HUES6 (cell line): ENCODE results near the gene RFX7.
"Not testable (repeated sequence)": the region's sequence is repeated elsewhere in the genome, so short reads cannot be mapped to it uniquely, and the experiment has no call there.

ENCODE experiments used
- H3K27ac ChIP-seq: 2 replicates; pipeline ENCODE4 v1.7.0; 2013; ENCODE audit warnings: low read depth, mild to moderate bottlenecking, low read length, inconsistent platforms
- H3K27me3 ChIP-seq: 2 replicates; pipeline ENCODE4 v1.6.1; 2013; ENCODE audit warnings: low read length; ENCODE audit not compliant: control insufficient read depth, insufficient read depth
- H3K36me3 ChIP-seq: 2 replicates; pipeline ENCODE4 v1.6.1; 2013; ENCODE audit warnings: low read length; ENCODE audit not compliant: control insufficient read depth, insufficient read depth
- H3K4me1 ChIP-seq: 2 replicates; pipeline ENCODE4 v1.6.1; 2013; ENCODE audit warnings: low read length; ENCODE audit not compliant: control insufficient read depth, insufficient read depth
- H3K4me3 ChIP-seq: 2 replicates; pipeline ENCODE4 v1.5.1; 2013; ENCODE audit warnings: low read depth, low read length
- H3K9ac ChIP-seq: one replicate; pipeline ENCODE4 v1.6.1; 2013; ENCODE audit warnings: mild to moderate bottlenecking, low read length
- H3K9me3 ChIP-seq: 2 replicates; pipeline ENCODE4 v1.6.1; 2013; ENCODE audit warnings: low read depth, low read length; ENCODE audit not compliant: control insufficient read depth, insufficient read depth

Gene RFX7

DNA sequence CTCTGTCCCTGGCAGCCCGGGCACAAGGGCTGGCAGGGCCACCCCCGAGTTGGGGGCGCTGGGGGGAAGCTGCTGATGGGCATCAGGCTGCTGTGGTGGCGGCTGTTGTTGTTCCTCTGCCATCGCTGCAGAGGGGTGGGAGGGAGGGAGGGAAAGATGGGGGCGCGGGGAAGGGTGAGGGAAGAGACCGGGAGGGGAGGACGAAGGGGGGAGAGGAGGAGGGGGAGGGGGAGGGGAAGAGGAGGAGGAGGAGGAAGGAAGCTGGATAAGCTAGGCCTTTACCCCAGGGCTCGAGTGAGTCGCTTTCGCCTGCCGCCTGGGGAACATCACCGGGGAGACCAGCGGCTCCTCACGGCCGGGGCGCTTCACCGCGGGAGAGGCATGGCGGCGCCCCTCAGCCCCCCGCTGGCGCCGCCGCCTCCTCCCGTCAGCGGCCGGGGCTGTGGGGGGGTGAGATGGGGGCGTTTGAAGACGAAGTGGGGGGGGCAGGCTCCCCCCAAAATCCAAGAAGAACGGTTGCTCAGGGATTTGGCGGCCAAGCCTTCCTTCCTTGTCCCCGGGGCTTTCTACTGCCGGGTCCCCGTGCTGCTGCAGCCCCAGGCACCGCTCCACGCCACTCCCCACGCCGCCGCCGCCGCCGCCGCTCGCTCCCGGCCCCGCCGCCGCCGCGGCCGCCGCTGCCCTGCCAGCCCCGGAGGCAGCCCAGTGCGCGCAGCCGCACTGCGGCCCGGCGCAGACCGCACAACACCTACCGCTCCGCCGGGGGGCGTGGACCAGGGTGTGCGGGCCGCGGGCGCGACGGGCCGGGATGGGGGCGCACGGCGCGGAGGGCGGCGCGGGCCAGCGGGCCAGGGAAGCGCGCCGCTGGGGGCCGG is at the start of gene RFX7:
TSS of gene RFX7 (minus strand) at position 717 of the 875 bp plus-strand sequence. CDS start at position 123, 594 bp downstream.
- Histone ChIP-seq H3K36me3 (peaks cover 5% of the 10 kb centered on the region; the same call in 1 of the 2 replicates), H3K27me3 (no peaks in the 10 kb centered on the region), H3K4me1 (peaks cover 19% of the 10 kb centered on the region)

DNA sequence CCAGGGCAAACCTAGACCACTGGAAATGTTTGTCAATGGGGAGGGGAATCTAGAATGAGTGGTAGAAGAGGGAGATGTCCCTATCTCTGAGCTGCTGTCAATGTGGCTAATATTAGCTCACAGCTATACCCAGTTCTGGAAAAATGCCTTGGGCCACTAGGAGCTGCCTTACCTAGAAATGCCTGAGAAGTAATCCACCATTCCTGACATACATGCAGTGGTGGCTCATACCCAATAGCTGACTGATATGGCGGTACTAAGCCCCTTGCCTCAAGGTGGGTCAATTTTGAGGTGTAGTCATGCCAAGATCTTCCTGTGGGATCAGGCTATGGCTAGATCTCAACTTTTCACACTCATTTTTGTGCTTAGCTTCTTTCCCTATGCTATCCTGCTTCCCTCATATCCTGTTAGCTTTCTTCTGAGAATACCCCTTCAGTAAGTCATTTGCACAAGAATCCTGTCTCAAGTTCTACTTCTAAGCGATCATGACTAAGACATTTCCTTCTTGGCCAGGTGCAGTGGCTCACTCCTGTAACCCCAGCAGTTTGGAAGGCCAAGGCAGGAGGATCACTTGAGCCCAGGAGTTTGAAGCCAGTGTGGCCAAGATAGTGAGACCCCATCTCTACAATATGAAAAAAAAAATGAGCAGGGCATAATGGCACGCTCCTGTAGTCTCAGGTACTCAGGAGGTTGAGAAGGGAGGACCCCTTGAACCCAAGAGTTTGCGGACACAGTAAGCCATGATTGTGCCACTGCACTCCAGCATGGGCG is 49.1 kb upstream of the RFX7 start:
- H3K27ac ChIP-seq: no peak overlapping the region
- H3K9me3 ChIP-seq: 0 out of 2 replicates have a peak, but pooled peaks cover 5% of the 10 kb centered on the region
- no peaks in the 10 kb centered on the region for H3K27me3 ChIP-seq
- H3K4me1 ChIP-seq: no peaks in the 10 kb centered on the region
- no peaks in the 10 kb centered on the region for H3K36me3 ChIP-seq
- no peak overlapping the region for H3K4me3 ChIP-seq
- H3K9ac ChIP-seq: no peak overlapping the region

More for the DNA sequence above, at the start of gene RFX7:
- peak within 1 kb of the TSS; percentile 99 for H3K4me3 ChIP-seq
- peak within 1 kb of the TSS; percentile 80 for H3K9ac ChIP-seq
- no peaks in the 10 kb centered on the region for H3K9me3 ChIP-seq
- H3K27ac ChIP-seq: peak within 1 kb of the TSS; percentile 94

DNA sequence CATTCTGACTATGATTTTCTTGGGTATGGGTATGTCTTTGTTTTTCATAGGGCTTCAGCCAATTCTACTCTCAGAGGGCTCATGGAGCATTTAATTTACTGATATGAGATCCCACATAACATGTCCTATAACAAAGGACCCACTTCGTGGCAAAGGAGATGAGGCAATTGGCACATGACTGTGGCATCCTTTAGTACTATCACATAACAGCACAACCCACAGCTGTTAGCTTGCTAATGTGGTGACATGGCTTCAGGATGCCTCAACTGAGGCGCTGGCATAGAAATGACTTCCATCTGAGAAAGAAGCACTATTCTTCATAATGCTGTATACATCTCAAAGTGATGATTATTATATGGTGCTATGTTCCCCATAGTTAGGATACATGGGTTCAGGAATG is 48.1 kb upstream of the RFX7 start:
- H3K36me3 ChIP-seq: no peaks in the 10 kb centered on the region
- H3K4me1 ChIP-seq: no peaks in the 10 kb centered on the region
- no peaks in the 10 kb centered on the region for H3K27me3 ChIP-seq
- H3K4me3 ChIP-seq: no peak overlapping the region
- H3K27ac ChIP-seq: no peak overlapping the region
- H3K9me3 ChIP-seq: 0 out of 2 replicates have a peak, but pooled peaks cover 5% of the 10 kb centered on the region
- no peak overlapping the region for H3K9ac ChIP-seq

DNA sequence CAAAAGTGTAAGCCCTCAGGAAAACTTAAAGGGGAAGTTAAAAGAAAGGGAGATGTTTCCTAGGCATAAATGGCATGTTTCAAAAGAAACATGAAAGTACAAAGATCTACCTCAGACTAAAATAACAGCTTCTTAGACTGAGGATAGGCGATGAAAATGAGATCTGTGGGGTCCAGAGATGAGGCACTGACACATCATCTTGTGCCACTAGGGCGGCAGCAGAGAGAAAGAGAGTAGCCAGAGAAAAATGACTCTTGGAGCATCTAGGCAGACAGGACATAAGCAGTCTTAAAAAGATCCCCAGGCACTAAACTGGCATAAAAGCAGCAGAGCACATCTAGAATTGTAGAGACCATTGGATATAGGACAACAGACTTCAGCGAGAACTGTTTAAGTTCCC is 42.5 kb upstream of the RFX7 start:
- Histone ChIP-seq H3K9ac (no peak overlapping the region), H3K4me3 (no peak overlapping the region)

DNA sequence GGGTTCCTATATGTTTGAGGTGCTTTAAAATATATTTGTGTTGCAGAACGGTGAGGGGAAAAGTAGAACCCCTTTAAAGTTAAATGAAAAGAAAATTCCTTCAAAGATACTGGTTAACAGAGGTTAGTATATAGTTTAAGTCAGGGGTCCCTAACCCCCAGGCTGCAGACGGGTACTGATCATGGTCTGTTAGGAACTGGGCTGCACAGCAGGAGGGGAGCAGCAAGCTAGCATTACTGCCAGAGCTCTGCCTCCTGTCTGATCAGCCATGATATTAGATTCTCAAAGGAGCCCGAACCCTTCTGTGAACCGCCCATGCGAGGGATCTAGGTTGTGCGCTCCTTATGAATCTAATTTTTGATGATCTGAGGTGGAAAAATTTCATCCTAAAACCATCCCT is 37.5 kb upstream of the RFX7 start:
- H3K36me3 ChIP-seq: no peaks in the 10 kb centered on the region
- no peak overlapping the region for H3K9ac ChIP-seq
- H3K4me1 ChIP-seq: no peaks in the 10 kb centered on the region
- no peak overlapping the region for H3K27ac ChIP-seq
- peaks cover 4% of the 10 kb centered on the region; the same call in 1 of the 2 replicates for H3K27me3 ChIP-seq
- H3K4me3 ChIP-seq: no peak overlapping the region
- H3K9me3 ChIP-seq: no peaks in the 10 kb centered on the region

More for the DNA sequence above, 42.5 kb upstream of the RFX7 start:
- Histone ChIP-seq H3K27me3 (no peaks in the 10 kb centered on the region; the same call in 1 of the 2 replicates), H3K36me3 (no peaks in the 10 kb centered on the region), H3K4me1 (no peaks in the 10 kb centered on the region), H3K27ac (no peak overlapping the region), H3K9me3 (0 out of 2 replicates have a peak, but pooled peaks cover 5% of the 10 kb centered on the region)

DNA sequence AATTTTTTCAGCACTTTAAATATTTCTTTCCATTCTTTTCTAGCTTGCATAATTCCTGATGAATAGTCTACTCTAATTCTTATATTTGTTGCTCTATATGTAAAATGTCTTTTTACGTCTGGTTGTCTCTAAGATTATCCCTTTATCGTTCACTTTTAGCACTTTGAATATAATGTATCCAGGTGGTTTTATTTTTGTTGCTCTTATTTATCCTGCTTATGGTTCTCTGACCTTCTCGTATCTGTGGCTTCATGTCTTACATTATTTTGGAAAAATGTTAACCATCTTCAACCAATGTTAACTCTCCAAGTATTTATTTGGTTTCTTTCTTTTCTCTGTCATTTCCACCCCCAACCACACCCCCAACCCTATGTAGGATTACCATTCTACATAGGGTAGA is 30.0 kb upstream of the RFX7 start:
- H3K27me3 ChIP-seq: no peaks in the 10 kb centered on the region
- H3K9me3 ChIP-seq: peaks cover 3% of the 10 kb centered on the region; the same call in 1 of the 2 replicates
- H3K9ac ChIP-seq: no peak overlapping the region
- H3K36me3 ChIP-seq: no peaks in the 10 kb centered on the region
- H3K4me3 ChIP-seq: no peak overlapping the region
- H3K4me1 ChIP-seq: no peaks in the 10 kb centered on the region
- no peak overlapping the region for H3K27ac ChIP-seq

DNA sequence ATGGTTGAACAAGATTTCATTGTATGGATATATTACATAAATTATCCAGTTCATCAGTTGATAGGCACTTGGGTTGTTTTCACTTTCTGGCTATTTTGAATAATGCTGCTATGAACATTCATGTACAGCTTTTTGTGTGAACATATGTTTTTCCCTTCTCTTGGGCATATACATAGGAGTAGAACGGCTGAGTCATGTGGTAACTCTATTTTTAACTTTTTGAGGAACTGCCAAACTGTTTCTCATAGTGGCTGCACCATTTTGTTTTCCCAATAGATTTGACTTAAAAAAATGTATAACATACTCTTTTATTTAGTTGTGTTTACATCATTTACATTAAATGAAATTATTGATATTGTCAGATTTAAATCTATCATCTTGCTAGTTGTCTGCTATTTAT is 28.8 kb upstream of the RFX7 start:
- H3K9ac ChIP-seq: no peak overlapping the region
- no peaks in the 10 kb centered on the region for H3K36me3 ChIP-seq
- no peak overlapping the region for H3K27ac ChIP-seq
- H3K4me3 ChIP-seq: no peak overlapping the region
- no peaks in the 10 kb centered on the region for H3K4me1 ChIP-seq
- H3K27me3 ChIP-seq: no peaks in the 10 kb centered on the region
- H3K9me3 ChIP-seq: peaks cover 3% of the 10 kb centered on the region; the same call in 1 of the 2 replicates

DNA sequence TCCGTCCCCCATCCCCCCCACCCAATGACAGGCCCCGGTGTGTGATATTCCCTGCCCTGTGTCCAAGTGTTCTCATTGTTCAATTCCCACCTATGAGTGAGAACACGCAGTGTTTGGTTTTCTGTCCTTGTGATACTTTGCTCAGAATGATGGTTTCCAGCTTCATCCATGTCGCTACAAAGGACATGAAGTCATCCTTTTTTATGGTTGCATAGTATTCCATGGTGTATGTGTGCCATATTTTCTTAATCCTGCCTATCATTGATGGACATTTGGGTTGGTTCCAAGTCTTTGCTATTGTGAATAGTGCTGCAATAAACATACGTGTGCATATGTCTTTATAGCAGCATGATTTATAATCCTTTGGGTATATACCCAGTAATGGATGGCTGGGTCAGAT is 22.8 kb upstream of the RFX7 start:
- not testable (repeated sequence) for H3K27ac ChIP-seq, H3K9ac ChIP-seq, H3K4me1 ChIP-seq, H3K27me3 ChIP-seq, H3K36me3 ChIP-seq, H3K9me3 ChIP-seq, H3K4me3 ChIP-seq

DNA sequence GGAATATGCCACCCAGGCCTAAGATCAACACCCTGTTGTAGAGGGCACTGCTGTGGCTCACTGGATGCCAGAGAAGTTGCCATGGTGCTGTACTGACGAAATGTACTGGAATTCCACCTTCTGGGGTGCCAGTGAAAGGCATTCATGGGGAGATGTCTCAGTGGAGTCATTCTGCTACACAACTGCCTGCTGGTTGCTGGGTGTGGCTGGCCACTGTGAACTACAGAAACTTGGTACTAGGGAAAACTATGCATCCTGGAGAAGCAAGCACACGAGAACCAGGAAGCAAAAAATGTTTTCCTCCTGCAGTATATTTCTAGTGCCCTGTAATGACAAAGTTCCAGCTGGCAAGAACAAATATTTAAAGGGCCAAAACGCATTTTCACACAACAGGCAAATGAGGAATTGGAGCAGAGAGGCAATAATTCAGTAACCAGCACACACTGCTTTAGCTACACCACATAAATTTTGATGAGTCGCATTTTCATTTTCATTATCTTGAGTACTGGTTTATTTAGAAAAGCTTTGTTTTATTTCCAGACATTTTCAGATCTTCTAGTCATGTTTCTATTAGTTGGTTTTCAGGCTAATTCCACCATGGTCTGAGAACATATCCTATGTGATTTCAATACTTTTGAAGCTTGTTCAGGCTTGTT is 18.3 kb upstream of the RFX7 start:
- Histone ChIP-seq H3K9ac (no peak overlapping the region), H3K27ac (no peak overlapping the region), H3K27me3 (no peaks in the 10 kb centered on the region), H3K36me3 (no peaks in the 10 kb centered on the region), H3K9me3 (no peaks in the 10 kb centered on the region), H3K4me3 (no peak overlapping the region), H3K4me1 (no peaks in the 10 kb centered on the region)

DNA sequence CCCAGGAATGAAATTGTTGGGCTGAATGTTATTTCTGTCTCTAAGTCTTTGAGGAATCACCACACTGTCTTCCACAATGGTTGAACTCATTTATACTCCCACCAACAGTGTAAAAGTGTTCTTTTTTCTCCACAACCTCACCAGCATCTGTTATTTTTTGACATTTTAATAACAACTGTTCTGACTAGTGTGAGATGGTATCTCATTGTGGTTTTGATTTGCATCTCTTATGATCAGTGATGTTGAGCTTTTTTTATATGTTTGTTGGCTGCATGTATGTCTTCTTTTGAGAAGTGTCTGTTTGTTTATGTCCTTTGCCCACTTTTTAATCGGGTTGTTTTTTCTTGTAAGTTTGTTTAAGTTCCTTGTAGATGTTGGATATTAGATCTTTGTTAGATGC is 13.6 kb upstream of the RFX7 start:
- not testable (repeated sequence) for H3K4me3 ChIP-seq, H3K9ac ChIP-seq, H3K27me3 ChIP-seq, H3K9me3 ChIP-seq, H3K4me1 ChIP-seq, H3K36me3 ChIP-seq, H3K27ac ChIP-seq
